Measurements from ENCODE around the gene TBC1D22A. TPM values are rescaled to one million over a fixed set of nuclear protein-coding genes. Genes with fewer than 3 reads are reported as not detected.
"Not testable (repeated sequence)": the region's sequence is repeated elsewhere in the genome, so short reads cannot be mapped to it uniquely, and the experiment has no call there.

TBC1D22A gene
- total RNA-seq, 1 experiment from 2014 or later = 7.2 TPM

- DNase-seq (ENCODE audit: low read depth) = no peak
Observed at GRCh38 chr22:46970411-46971098, 208.1 kb downstream of the TBC1D22A start.

- no peak for DNase-seq (ENCODE audit: low read depth)
Observed at GRCh38 chr22:46971099-46971763, 208.8 kb downstream of the TBC1D22A start.

GRCh38 chr22:46971764-46972125, 209.3 kb downstream of the TBC1D22A start:
- no peak for DNase-seq (ENCODE audit: low read depth)

GRCh38 chr22:46972256-46972655, 209.8 kb downstream of the TBC1D22A start:
- DNase-seq (ENCODE audit: low read depth) = no peak

GRCh38 chr22:46972901-46973831, 210.7 kb downstream of the TBC1D22A start:
- DNase-seq (ENCODE audit: low read depth) = no peak

- no peak for DNase-seq (ENCODE audit: low read depth)
Observed at GRCh38 chr22:46974077-46974476, 211.6 kb downstream of the TBC1D22A start.

GRCh38 chr22:46974631-46975585, 212.5 kb downstream of the TBC1D22A start:
- no peak for DNase-seq (ENCODE audit: low read depth)

GRCh38 chr22:46976143-46976542, 213.7 kb downstream of the TBC1D22A start:
- no peak for DNase-seq (ENCODE audit: low read depth)

- DNase-seq (ENCODE audit: low read depth) = no peak
Observed at GRCh38 chr22:46976598-46976997, 214.1 kb downstream of the TBC1D22A start.

GRCh38 chr22:46977656-46978343, 215.3 kb downstream of the TBC1D22A start:
- no peak for DNase-seq (ENCODE audit: low read depth)

GRCh38 chr22:46978668-46979067, 216.2 kb downstream of the TBC1D22A start:
- not testable (repeated sequence) for DNase-seq (ENCODE audit: low read depth)

- no peak for DNase-seq (ENCODE audit: low read depth)
Observed at GRCh38 chr22:46979506-46979905, 217.1 kb downstream of the TBC1D22A start.

GRCh38 chr22:46980392-46980791, 217.9 kb downstream of the TBC1D22A start:
- DNase-seq (ENCODE audit: low read depth) = no peak

GRCh38 chr22:46982635-46983034, 220.2 kb downstream of the TBC1D22A start:
- no peak for DNase-seq (ENCODE audit: low read depth)

GRCh38 chr22:46983046-46983445, 220.6 kb downstream of the TBC1D22A start:
- no peak for DNase-seq (ENCODE audit: low read depth)

- peak; percentile 51 for DNase-seq (ENCODE audit: low read depth)
Observed at GRCh38 chr22:46984751-46985506, 222.5 kb downstream of the TBC1D22A start.

GRCh38 chr22:46985507-46985882, 223.0 kb downstream of the TBC1D22A start:
- no peak for DNase-seq (ENCODE audit: low read depth)

- DNase-seq (ENCODE audit: low read depth) = no peak
Observed at GRCh38 chr22:46986788-46987187, 224.3 kb downstream of the TBC1D22A start.

GRCh38 chr22:46990937-46991550, 228.6 kb downstream of the TBC1D22A start:
- DNase-seq (ENCODE audit: low read depth) = no peak

All from RPMI7951 (cell line).